ENCODE results near the gene PSENEN.

PSENEN gene

GRCh38 chr19:35734889-35735288 lies 10.6 kb upstream of the PSENEN start:
- H3K4me3 ChIP-seq (ENCODE audit: low read length), result no peak overlapping the region
- no peak for DNase-seq (ENCODE audit: low read depth)
- no peak for TF ChIP-seq CTCF (IDR thresholded peaks at IDR 0.05; ENCODE audit: insufficient read depth, low read depth, low read length, missing control alignments)

GRCh38 chr19:35736913-35737886 lies 8.3 kb upstream of the PSENEN start:
- peak; percentile 34 for DNase-seq (ENCODE audit: low read depth)
- no peak overlapping the region for H3K4me3 ChIP-seq (ENCODE audit: low read length)
- TF ChIP-seq CTCF (IDR thresholded peaks at IDR 0.05; ENCODE audit: insufficient read depth, low read depth, low read length, missing control alignments), result peak; percentile 32

- no peak overlapping the region for H3K4me3 ChIP-seq (ENCODE audit: low read length)
- no peak for TF ChIP-seq CTCF (IDR thresholded peaks at IDR 0.05; ENCODE audit: insufficient read depth, low read depth, low read length, missing control alignments)
- no peak for DNase-seq (ENCODE audit: low read depth)
These were observed 7.2 kb upstream of the PSENEN start for GRCh38 chr19:35738021-35738886.

- no peak for TF ChIP-seq CTCF (IDR thresholded peaks at IDR 0.05; ENCODE audit: insufficient read depth, low read depth, low read length, missing control alignments)
- no peak for DNase-seq (ENCODE audit: low read depth)
- H3K4me3 ChIP-seq (ENCODE audit: low read length), result no peak overlapping the region
These were observed 6.6 kb upstream of the PSENEN start for GRCh38 chr19:35738887-35739229.

- DNase-seq (ENCODE audit: low read depth), result no peak
- TF ChIP-seq CTCF (IDR thresholded peaks at IDR 0.05; ENCODE audit: insufficient read depth, low read depth, low read length, missing control alignments), result no peak
- H3K4me3 ChIP-seq (ENCODE audit: low read length), result peak overlapping the region; percentile 72
These were observed 6.0 kb upstream of the PSENEN start for GRCh38 chr19:35739275-35740107.

- peak overlapping the region; percentile 72 for H3K4me3 ChIP-seq (ENCODE audit: low read length)
- TF ChIP-seq CTCF (IDR thresholded peaks at IDR 0.05; ENCODE audit: insufficient read depth, low read depth, low read length, missing control alignments), result no peak
- no peak for DNase-seq (ENCODE audit: low read depth)
These were observed 5.4 kb upstream of the PSENEN start for GRCh38 chr19:35740108-35740422.

Data from epithelial cell of esophagus (primary cell).